Erythroblast (primary cell): ENCODE data around the gene RNU1-2.

ENCODE experiments used
- GATA1 ChIP-seq: IDR thresholded peaks from 2 replicates; pipeline ENCODE4 v1.6.1; 2011; ENCODE audit warnings: low read depth, mild to moderate bottlenecking, control low read depth, low read length, moderate library complexity
- POLR2A ChIP-seq: IDR thresholded peaks from 2 replicates; pipeline ENCODE4 v1.6.1; 2011; ENCODE audit warnings: mild to moderate bottlenecking, low read length

GRCh38 chr1:16944038-16944437 is 48.3 kb downstream of the RNU1-2 start:
- TF ChIP-seq POLR2A (no peak), GATA1 (no peak)
